NCI-H187 (cell line): ENCODE data around the gene TIGD1.

Source experiments
- DNase-seq, 2 experiments: peaks; one replicate each; lab custom pipeline; 2025; lab: John Stamatoyannopoulos, UW

The TIGD1 gene

GRCh38 chr2:232523682-232524597, 26.4 kb downstream of the TIGD1 start:
- DNase-seq: no peak

- DNase-seq: no peak
These were observed 27.0 kb downstream of the TIGD1 start for GRCh38 chr2:232523402-232523681.

GRCh38 chr2:232522623-232523401, 27.5 kb downstream of the TIGD1 start:
- DNase-seq: no peak

DNA sequence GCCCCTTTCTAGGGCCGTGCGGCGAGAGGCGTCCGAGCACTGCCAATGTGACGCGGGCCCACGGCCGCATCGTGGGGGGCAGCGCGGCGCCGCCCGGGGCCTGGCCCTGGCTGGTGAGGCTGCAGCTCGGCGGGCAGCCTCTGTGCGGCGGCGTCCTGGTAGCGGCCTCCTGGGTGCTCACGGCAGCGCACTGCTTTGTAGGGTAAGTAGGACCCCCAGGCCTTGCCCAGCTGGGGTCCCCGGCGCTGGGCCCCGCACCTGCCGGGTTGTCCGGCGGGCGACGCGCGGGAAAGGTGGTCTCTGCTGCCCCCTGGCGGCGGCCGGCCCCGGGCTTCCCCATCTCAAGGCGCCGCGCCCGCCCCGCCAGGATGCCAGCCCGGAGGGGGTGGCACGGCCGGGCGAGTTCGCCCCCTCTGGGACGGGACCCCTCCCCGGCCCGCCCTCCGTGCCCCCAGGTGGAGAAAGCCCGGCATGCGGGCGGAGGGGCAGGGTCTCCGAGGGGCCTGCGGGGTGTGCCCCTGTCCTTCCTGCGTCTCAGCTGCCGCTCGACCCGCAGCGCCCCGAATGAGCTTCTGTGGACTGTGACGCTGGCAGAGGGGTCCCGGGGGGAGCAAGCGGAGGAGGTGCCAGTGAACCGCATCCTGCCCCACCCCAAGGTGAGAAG, 28.3 kb downstream of the TIGD1 start:
- DNase-seq: no peak

- no peak for DNase-seq
These were observed 29.3 kb downstream of the TIGD1 start for GRCh38 chr2:232521098-232521497.

DNA sequence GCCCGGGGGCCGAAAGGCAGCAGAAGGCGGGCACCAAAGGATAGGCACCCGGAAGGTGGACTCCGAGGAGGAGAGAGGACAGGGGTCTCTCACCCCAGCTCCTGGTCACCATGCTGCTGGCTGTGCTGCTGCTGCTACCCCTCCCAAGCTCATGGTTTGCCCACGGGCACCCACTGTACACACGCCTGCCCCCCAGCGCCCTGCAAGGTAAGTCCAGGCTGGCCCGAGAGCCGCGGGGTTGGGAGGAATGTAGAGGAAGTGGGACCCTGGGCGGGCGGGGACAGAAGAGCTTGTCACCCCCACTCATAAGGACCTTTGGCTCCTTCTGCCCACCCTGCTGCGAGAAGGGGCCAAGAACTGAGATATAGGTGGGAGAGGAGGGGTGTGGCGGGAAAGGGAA, 29.9 kb downstream of the TIGD1 start:
- no peak for DNase-seq

GRCh38 chr2:232519581-232520438, 30.5 kb downstream of the TIGD1 start, which contains the start of gene PRSS56:
Gene PRSS56 (plus strand): TSS chr2:232520388. CDS start chr2:232520599, 211 bp downstream.
- DNase-seq: no peak

DNA sequence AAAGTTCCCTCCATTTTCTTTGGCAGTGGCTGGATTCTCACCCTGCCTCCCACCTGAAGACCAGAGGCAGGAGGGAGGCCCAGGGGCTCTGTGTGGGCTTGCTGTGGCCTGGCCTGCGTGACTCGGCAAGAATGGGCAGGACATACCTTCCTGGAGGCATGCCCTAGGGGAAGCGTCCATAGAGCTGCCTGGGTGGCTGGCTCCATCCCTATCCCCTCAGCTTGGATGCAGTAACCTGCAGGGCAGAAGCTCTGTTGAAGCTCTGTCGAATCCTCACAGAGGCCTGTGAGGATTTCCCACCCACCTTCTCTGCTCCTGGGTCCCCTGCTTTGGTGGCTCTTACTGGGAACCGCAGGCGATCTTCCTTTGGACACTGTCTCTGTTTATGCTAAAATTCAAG, 31.5 kb downstream of the TIGD1 start:
- no peak for DNase-seq

DNA sequence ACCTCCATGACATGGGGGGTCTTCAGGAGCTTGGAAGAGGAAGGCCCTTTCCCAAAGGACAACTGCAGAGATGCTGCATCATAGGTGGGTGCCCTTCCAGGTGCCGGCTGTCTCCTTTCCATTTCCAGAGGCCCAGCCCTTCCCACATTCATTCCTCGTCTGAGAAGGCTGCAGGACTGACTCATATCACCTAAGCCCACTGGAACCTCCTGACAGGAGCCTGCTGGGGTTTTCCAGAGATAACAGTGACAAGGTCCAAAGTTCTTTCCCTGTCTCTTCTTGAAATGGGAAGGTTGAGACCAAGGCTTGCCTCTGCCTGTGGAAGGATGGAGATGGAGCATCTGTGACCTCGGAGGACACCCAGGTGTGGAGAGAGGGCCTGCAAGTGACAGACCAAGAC, 33.8 kb downstream of the TIGD1 start:
- no peak for DNase-seq

GRCh38 chr2:232515639-232516038, 34.7 kb downstream of the TIGD1 start:
- DNase-seq: no peak

DNA sequence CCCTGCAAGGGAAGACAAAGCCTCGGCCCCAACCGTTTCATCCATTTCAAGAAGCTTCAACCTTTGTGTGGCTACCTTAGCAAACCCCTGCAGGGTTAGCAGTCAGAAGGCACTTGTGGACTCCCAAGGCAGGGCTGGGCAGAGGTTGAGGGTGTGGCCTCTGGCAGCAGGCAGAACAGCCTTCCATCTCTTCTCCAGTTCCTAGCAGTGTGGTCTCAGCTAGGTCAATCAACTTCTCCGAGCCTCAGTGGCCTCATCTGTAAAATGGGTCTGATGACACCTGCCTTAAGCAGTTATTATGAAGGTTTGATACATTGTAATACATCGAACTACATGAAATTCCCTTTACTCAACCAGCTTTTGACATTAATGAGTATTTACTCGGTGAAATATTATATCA, 37.0 kb downstream of the TIGD1 start:
- no peak for DNase-seq

DNA sequence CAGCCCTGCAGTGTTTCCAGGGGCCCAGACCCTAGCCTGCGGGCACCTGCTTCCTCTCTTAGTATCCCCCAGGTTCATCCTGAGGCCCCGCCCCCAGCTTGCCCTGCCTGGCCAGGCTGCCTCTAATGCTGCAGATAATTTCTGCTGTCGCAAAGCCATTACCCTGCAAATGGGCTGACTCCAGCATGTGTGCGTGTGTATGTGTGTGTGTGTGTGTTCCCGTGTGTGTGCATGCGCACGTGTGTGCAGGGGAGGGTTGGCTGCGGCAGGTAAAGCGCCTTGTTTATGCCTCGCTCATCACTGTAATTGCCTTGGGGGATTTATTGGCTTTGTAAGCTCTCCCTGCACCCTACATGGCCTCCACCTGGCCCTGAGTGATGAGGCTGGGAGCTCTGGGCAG, 37.8 kb downstream of the TIGD1 start:
- DNase-seq: no peak

GRCh38 chr2:232511336-232511890, 38.9 kb downstream of the TIGD1 start:
- no peak for DNase-seq

DNA sequence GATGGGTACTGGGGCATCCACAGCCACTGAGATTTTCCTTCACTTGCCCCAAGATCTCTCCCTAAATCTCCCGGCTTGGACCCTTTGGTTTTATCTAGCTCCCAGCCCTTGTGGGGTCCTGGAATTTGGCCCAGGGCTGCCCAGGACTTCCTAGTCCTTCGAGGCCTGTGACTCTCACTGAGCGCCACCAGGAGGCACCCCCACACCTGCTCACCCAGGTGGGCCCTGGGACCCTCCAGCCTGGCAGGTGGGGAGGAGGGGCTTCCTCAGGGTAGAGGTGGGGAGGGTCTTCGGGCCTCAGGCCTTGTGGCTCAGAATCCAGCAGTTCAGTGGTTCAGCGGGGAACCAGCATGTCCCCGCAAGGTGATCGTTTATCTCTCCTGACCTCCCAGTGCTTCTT, 42.1 kb downstream of the TIGD1 start:
- DNase-seq: no peak

- DNase-seq: no peak
These were observed 43.6 kb downstream of the TIGD1 start for GRCh38 chr2:232506709-232507108.

GRCh38 chr2:232505856-232506255, 44.5 kb downstream of the TIGD1 start:
- no peak for DNase-seq

DNA sequence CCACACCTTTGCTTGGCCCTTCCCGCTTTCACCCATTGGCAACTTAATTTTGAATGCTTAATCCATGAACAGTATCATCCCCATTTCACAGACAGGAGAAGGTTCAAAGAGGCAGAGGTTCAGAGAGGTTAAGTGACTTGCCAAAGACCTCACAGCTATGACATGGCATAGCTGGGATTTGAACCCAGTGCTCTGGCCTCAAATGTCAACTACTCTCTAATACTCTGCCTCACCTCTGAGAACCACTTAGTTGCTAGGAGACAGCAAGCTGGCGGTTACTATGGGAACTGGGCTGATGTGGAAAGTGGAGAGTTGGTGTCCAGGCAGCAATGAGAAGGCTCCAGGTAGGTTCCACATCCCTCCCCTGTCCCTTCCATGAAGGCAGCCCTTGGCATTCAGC, 45.9 kb downstream of the TIGD1 start:
- DNase-seq: no peak

GRCh38 chr2:232503809-232504323, 46.5 kb downstream of the TIGD1 start:
- DNase-seq: no peak

DNA sequence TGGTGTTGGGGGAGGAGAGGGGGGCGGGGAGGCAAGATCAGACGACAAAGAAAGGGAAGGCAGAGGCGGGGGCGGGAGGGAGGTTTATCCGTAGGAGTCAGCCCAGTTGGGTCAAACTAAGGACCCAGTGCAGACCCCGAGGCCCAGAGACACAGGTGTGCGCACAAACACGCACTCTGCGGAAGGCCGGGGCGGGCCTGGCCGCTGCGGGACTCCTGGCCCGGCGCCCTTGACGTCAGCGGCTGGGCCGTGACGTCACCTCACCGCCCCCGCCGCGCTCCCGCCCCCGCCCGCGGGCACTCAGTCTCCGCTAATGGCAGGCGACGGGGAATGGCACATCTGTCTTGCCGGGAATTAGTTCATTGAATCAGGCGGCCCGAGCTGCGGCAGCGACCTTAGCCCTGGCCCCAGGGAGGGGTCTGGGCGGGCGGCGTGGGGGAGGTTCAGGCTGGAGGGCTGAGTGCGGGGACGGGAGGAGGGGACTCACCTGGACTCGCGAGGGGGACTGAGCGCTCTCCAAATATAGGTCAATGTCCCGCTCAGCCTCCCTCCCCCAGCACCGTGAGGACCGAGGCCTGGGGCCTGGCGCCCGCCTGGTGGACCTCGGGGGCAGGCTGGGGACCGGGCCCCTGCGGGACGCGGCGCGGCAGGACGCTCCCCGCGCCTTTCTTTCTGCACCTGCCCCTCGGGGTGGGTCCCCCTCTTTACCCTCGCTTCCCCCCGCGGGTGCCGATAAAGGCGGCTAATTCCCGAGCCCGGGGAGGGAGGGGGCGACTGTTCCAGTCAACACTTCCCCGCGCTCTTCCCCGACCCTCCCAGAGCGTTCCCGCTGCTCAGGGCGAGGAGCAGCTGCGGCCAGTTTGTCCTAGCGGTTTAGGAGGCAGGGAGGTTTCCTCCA, 47.2 kb downstream of the TIGD1 start:
- no peak for DNase-seq

GRCh38 chr2:232502511-232502910, 47.8 kb downstream of the TIGD1 start:
- no peak for DNase-seq
